Measurements from ENCODE around the gene RXFP4. TPM values are rescaled to one million over a fixed set of nuclear protein-coding genes. Genes with fewer than 3 reads are reported as not detected.

RXFP4 gene
- total RNA-seq, 1 experiment from 2014 or later = not detected

GRCh38 chr1:155964193-155964592 lies 22.8 kb downstream of the RXFP4 start:
- no peak overlapping the region for H3K9ac ChIP-seq (ENCODE audit: extremely low read depth, insufficient read length, low read length)
- no peaks in the 10 kb centered on the region for H3K79me1 ChIP-seq (ENCODE audit: insufficient read depth, low read depth, low read length, poor library complexity, severe bottlenecking)
- H3K23me2 ChIP-seq (ENCODE audit: insufficient read length, low read depth, low read length, poor library complexity, severe bottlenecking) = no peaks in the 10 kb centered on the region
- no peak overlapping the region for H3T11ph ChIP-seq (ENCODE audit: low read length)
- H3K23ac ChIP-seq (ENCODE audit: insufficient read length, low read depth, low read length) = no peak overlapping the region
- H3K4me1 ChIP-seq (ENCODE audit: insufficient read depth, low read length) = peaks cover 11% of the 10 kb centered on the region
- H2BK15ac ChIP-seq (ENCODE audit: low read depth, low read length) = no peak overlapping the region
- H3K27me3 ChIP-seq (ENCODE audit: insufficient read depth, low read length) = no peaks in the 10 kb centered on the region
- H3K18ac ChIP-seq (ENCODE audit: insufficient read length, low read depth, low read length) = no peak overlapping the region
- Mint-ChIP-seq H3K4me3 (no peak overlapping the region), H3K9me3 (no peaks in the 10 kb centered on the region), H3K27me3 (ENCODE audit: low read depth) (no peaks in the 10 kb centered on the region), H3K4me1 (peaks cover 18 to 30% of the 10 kb centered on the region in 2 experiments), H3K36me3 (ENCODE audit: insufficient read depth in 1 of 3, low read depth in 3 of 3) (peaks cover 52 to 89% (median 88%) of the 10 kb centered on the region in 3 experiments), H3K27ac (no peak overlapping the region)
- no peak overlapping the region for H2BK5ac ChIP-seq (ENCODE audit: insufficient read length, low read length)
- H4K8ac ChIP-seq (replicated peaks; ENCODE audit: insufficient read length, low read depth, low read length) = no peak overlapping the region
- TF ChIP-seq CTCF (conservative IDR thresholded peaks at IDR 0.05) = no peak
- H2AFZ ChIP-seq (ENCODE audit: low read length) = no peak overlapping the region
- H2BK20ac ChIP-seq (ENCODE audit: low read depth, low read length, poor library complexity, severe bottlenecking) = no peak overlapping the region
- no peak overlapping the region for H4K5ac ChIP-seq (ENCODE audit: insufficient read length, low read depth, low read length)
- DNase-seq = no peak
- H3K9me3 ChIP-seq (ENCODE audit: control insufficient read depth, low read depth, low read length) = no peaks in the 10 kb centered on the region
- H2AK5ac ChIP-seq (ENCODE audit: insufficient read length, low read length) = no peak overlapping the region
- no peak overlapping the region for H3K4me2 ChIP-seq (ENCODE audit: insufficient read depth, insufficient read length, low read length)
- H4K20me1 ChIP-seq (ENCODE audit: control insufficient read depth, insufficient read depth, insufficient read length) = no peaks in the 10 kb centered on the region
- no peak overlapping the region for H3K14ac ChIP-seq (ENCODE audit: insufficient read depth, low read length)
- H4K91ac ChIP-seq (ENCODE audit: insufficient read length, low read depth, low read length) = no peak overlapping the region
- H2BK12ac ChIP-seq (ENCODE audit: insufficient read length, low read depth, low read length) = no peak overlapping the region
- no CpG with 5 or more reads among the region's 7 CpGs for WGBS (ENCODE audit: extremely low coverage, insufficient read length, low lambda C conversion rate)
- H2BK120ac ChIP-seq (ENCODE audit: low read depth, low read length, poor library complexity, severe bottlenecking) = no peak overlapping the region
- no peak overlapping the region for H3K4ac ChIP-seq (ENCODE audit: low read depth, low read length)
- H3K56ac ChIP-seq (ENCODE audit: insufficient read length, low read depth, low read length) = no peak overlapping the region
- H3K79me2 ChIP-seq (ENCODE audit: insufficient read depth, low read length) = no peaks in the 10 kb centered on the region
- no peak overlapping the region for H3K27ac ChIP-seq (ENCODE audit: insufficient read length, low read depth, low read length)
